HG02798 (cell line): Measurements from ENCODE around the gene ZDHHC7.
"Not testable (repeated sequence)": the region's sequence is repeated elsewhere in the genome, so short reads cannot be mapped to it uniquely, and the experiment has no call there.

ENCODE experiments used
- ATAC-seq: cut with Tn5 transposase; IDR thresholded peaks from one replicate; pipeline ENCODE4 v1.9.1; 2021; ENCODE audit warnings: mild to moderate bottlenecking; ENCODE audit not compliant: unreplicated experiment, poor library complexity

Gene ZDHHC7

DNA sequence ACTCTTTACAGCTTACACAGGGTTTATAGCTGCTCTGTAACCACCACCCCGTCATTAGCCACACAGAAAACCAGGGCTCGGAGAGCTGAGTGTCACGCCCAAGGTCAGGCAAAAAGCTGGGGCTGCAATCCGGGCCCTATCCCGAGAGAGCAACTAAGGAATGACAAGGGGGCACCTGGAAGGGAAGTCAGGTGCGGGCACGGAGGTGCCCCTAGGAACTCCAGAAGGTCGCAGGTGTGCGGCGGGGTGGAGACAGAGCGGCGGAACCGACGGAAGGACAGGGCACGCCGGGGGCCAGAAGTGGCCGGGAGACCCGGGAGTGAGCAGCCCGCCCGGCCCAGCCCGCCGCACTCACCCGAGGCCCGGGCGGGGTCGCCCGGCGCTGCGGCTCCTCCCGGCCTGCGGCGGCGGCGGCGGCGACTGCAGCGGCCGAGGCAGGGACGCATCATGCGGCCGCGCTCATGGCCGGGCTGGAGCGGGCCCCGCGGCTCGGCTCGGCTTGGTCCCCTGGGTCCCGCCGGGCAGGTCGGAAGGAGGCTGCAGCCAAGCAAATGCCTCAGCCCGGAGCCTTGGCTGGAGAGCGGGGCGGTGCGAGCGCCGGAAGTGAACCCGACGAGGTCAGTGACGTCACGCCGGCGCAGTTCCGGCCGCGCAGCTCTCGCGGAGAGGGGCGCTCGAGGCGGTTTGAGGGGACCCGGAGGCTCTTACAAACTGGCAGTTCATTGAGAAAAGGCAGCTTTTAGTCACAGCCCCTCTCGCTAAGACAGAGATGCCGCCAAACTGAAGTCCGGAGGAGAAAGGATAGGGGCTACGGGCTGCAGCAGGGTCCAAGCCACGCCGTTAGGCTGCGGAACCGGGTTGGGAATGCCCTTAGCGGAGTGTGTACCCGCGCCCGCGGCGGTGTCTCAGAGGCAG, at the start of gene ZDHHC7:
ZDHHC7 (minus strand) TSS at position 605 of the 915 bp plus-strand sequence. CDS start 20,917 bp downstream, outside the sequence.
- ATAC-seq = peak; percentile 95

DNA sequence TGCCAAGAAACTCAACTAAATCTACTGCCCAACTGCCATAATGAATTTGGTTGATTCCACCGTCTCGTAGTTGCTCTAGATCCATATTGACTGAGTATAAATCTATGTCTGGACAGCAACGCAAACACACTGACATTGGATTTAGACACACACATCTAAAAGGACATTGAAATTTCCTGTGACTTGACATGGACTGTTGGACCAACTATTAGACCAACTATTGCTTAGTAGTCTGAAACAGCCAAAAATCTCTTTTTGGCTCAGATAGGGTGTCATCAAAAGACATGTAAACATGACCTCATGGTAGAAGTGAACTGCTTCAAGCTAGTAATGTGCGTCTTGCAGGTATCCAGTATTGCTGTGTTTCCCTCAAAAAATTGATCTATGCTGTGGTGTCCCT, 47.6 kb upstream of the ZDHHC7 start:
- ATAC-seq = no peak

GRCh38 chr16:85057948-85058347, 46.6 kb upstream of the ZDHHC7 start:
- no peak for ATAC-seq

GRCh38 chr16:85057212-85057889, 46.0 kb upstream of the ZDHHC7 start:
- no peak for ATAC-seq

- ATAC-seq = no peak
These were observed 44.9 kb upstream of the ZDHHC7 start for GRCh38 chr16:85056211-85056748.

DNA sequence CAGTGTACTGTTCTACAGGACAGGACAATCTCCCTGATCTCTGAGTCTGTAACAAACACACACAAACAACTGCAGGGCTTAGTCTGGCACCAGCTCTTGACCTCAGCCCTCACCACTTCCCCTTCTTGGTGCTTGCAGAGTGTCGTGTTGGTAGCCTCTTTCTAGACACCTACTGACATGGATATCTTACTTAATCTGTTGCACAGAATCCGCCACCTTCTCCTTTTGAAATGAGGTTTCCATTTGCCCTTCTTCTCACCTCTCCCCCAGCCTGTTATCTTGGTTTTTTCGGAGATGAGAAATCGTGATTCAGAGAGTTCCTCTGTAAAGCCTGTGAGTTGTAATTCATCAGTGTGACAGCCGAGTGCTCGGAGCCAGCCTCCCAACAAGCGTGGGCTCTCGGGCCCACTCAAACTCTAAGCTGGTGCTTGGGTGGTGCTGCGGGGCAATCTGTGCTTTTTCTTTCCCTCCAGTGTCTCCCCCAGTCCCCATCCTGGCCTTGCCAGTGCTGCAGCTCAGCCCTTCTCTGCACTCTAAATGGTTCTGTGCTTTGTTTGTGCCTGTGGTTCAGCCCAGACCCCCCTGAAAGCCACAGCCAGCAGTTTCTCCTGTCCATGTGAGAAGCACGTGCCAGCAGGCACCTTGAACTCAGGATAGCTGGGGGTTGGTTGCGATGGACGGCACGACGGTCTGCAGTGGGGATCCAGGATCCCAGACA, 44.3 kb upstream of the ZDHHC7 start:
- ATAC-seq = peak; percentile 92

- ATAC-seq = no peak
These were observed 43.7 kb upstream of the ZDHHC7 start for GRCh38 chr16:85054948-85055492.

- not testable (repeated sequence) for ATAC-seq
These were observed 43.0 kb upstream of the ZDHHC7 start for GRCh38 chr16:85054321-85054720.

DNA sequence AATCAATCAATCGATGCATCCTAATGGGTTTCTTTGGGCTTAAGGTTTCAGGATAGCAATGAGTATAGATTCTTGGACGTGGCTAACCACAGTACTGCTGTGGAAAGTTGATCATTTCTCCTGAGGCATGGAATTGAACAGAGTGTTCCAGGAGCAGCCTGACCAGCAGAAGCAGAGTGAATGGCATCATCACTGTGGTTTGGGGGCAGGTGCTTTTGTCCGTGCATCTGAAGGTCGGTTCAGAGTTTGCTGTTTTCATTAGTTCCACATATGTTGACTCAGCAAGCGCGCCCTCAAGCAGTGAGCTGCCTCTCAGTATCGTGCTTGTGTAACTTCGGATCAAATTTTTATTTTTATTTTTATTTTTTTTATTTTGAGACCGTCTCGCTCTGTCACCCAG, 41.2 kb upstream of the ZDHHC7 start:
- ATAC-seq = no peak

GRCh38 chr16:85051683-85052082, 40.3 kb upstream of the ZDHHC7 start:
- no peak for ATAC-seq

- ATAC-seq = no peak
These were observed 39.8 kb upstream of the ZDHHC7 start for GRCh38 chr16:85051067-85051581.

DNA sequence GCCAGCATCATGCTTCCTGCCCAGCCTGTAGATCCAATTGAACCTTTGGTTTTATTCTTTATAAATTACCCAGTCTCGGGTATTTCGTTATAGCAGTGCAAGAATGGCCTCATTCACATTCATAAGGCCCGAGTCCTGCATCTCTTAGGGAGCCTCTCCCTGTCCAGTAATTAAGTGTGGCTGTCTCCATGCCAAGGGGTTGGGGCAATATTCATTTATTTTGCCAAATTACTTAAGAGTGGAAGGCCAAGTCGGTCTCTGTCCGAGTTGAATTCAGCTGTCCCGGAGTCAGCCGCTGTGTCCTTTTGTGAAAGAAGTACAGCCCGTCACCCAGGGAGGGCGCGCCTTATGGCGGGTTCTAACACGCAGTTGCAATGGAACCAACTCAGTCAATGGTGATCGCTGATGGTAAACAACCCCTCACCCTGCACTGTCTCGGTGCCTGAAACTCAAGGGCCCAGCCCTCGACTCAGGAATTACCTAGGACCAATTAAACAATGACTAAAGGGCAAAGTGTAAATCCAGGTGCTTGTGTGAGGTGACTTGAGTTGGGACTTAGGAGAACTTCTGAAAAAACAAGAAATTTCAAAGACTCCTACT, 38.5 kb upstream of the ZDHHC7 start:
- no peak for ATAC-seq

DNA sequence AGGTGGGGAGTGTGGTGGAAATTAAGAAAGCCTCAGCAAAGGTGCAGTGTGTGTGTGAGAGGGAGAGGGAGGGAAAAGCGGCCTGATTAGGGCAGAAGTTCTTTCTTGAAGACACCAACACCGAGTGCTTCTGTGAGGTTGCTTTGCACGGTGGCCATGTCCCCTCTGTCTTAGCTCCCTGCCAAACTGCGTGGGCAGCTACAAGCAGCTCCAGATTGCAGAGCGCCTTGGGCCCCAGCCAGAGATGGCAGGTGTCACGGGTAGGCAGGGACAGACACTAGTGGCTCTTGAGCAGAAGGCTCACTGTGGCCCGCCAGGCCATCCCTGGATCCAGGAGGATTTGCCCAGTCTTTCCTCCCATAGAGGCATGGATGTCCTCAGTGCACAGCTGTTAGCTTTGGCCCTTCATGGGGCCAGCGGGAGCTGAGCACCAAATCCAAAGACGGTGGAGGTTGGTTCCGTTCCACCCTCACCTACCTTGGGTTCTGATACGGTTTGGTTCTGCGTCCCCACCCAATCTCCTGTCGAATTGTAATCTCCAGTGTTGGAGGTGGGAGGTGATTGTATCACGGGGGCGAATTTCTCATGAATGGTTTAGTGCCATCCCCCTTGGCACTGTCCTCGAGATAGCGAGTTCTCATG, 37.7 kb upstream of the ZDHHC7 start:
- ATAC-seq = no peak

GRCh38 chr16:85047867-85048455, 36.6 kb upstream of the ZDHHC7 start:
- ATAC-seq = no peak

DNA sequence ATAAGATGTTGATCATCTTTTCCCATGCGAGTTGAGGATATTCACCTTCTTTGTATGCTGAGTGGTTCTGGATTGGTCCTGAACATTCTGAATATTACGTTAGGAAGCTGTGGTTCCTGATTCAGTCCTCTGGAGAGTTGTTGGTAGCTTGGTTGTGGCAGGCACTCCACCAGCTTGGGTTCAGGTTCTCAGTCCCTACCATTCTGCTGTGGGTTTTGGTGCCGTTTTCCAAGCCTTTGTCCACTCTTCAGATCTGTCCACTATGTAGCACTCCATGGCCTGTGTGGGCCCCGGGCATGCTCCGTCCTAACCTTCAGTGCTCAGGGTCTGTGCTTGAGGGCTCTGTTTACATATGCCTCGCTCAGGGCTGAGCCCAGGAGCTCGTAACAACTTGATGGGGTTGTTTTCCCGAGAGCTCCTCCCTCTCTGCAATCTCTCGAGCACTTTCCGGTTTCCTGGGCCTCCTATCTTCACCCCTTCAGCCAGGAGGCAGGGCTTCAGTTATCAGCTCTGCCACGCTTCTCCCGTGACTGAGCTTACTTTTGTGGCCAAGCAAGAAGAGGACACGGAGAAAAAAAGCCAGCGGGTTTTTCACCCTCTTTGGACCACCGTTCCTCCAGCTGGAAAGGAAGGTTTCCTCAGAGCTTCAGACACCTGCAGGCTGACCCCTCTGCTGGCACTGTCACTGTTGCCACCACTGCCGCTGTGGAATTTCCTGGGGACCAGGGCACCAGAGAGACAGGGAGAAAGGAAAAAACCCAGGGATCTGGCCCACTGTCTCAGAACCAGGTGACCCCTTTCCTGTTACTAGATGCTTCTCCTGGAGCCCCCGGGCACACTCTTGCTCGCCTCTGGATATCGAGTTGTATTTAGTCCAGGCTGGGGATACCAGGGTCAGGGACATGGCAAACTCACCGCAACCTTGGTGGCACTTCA, 35.9 kb upstream of the ZDHHC7 start:
- ATAC-seq = no peak

DNA sequence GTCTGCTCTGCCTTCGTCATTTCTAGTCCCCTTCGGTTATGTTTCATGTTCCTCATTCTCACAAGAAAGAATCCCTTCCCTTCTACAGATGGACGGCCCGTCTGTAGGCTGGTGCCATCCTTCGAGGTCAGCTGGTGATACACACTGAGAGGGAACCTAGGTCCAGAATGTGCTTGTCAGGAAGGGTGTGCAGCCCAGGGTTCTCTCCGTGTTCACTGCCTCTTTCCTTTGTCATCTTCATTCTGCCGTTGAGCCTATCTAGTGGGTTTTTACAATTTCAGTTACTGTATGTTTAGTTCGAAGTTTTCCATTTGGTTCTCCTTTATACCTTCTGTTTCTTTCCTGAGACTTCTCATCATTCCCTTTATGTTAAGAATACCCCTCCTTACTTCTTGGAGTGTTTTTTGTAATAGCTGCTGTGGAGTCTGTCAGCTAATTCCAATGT, 35.2 kb upstream of the ZDHHC7 start:
- no peak for ATAC-seq

- ATAC-seq = no peak
These were observed 34.5 kb upstream of the ZDHHC7 start for GRCh38 chr16:85045641-85046471.
